ENCODE measurements around the gene ALG14.

DNA sequence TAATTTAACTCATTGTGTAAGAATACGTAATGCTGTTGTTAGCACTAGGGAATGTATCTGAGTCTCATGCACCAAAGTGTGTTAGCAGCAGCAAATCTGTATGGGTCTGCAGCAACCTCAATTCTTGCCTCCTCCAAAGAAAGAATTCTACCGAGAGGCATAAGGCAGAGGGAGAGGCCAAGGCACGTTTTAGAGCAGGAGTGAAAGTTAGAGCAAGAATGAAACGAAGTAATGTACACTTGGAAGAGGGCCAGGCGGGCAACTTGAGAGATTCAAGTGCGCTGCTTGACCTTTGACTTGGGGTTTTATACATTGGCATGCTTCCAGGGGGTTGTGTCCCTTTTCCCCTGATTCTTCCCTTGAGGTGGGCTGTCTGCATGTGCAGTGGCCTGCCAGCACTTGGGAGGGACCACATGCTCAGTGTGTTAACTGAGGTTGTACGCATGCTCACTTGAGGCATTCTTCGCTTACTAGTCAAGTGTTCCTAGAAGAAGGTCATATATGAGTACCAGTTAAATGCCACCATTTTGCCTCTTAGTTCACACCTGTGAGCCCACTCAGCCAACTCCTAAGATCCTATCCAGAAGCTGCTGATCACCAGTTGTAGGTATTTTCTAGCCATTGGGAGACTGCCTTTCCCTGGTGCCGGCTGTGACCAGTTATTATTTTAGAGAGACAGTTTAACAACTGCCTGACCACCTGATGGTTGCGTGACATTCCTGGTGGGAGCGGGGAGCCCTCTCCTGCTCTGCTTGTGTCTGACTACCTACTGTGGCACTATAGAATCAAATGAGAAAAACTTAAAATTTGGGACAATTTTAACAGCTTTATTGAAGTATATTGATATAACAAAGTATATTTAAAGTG lies 143.2 kb downstream of the ALG14 start:
- TF ChIP-seq POLR2A (IDR thresholded peaks at IDR 0.05; ENCODE audit: extremely low read depth, insufficient read length) (no peak), CTCF (IDR thresholded peaks at IDR 0.05; ENCODE audit: low read depth, low read length) (no peak)
- TF ChIP-seq, protein P1, sequence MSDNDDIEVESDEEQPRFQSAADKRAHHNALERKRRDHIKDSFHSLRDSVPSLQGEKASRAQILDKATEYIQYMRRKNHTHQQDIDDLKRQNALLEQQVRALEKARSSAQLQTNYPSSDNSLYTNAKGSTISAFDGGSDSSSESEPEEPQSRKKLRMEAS (IDR thresholded peaks at IDR 0.05; ENCODE audit: low read depth, low read length): no peak

Data from NB4 (cell line).